Measurements from ENCODE around the gene PTGFRN. TPM values are rescaled to one million over a fixed set of nuclear protein-coding genes. Genes with fewer than 3 reads are reported as not detected.

PTGFRN gene
- total RNA-seq, 2 experiments from 2014 or later = not detected

- H3K4me2 ChIP-seq (ENCODE audit: low read length) = no peak overlapping the region
- no peak for DNase-seq (ENCODE audit: low spot score)
- H2AFZ ChIP-seq (ENCODE audit: low read length) = no peak overlapping the region
- H3K4me3 ChIP-seq (ENCODE audit: low read depth, low read length, poor library complexity, severe bottlenecking) = no peak overlapping the region
- intact Hi-C loops (cut with micrococcal nuclease; ENCODE audit: unreplicated experiment) = no loop called here
- H3K36me3 ChIP-seq (ENCODE audit: insufficient read depth, low read length) = no peaks in the 10 kb centered on the region
- TF ChIP-seq, protein P1, sequence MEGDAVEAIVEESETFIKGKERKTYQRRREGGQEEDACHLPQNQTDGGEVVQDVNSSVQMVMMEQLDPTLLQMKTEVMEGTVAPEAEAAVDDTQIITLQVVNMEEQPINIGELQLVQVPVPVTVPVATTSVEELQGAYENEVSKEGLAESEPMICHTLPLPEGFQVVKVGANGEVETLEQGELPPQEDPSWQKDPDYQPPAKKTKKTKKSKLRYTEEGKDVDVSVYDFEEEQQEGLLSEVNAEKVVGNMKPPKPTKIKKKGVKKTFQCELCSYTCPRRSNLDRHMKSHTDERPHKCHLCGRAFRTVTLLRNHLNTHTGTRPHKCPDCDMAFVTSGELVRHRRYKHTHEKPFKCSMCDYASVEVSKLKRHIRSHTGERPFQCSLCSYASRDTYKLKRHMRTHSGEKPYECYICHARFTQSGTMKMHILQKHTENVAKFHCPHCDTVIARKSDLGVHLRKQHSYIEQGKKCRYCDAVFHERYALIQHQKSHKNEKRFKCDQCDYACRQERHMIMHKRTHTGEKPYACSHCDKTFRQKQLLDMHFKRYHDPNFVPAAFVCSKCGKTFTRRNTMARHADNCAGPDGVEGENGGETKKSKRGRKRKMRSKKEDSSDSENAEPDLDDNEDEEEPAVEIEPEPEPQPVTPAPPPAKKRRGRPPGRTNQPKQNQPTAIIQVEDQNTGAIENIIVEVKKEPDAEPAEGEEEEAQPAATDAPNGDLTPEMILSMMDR (conservative IDR thresholded peaks at IDR 0.05; ENCODE audit: low read length) = no peak
- no peak for TF ChIP-seq EZH2phosphoT487 (IDR thresholded peaks at IDR 0.05; ENCODE audit: borderline replicate concordance, low read depth, low read length)
- H3K79me2 ChIP-seq (ENCODE audit: insufficient read depth, low read depth, low read length) = no peaks in the 10 kb centered on the region
- ChIA-PET CTCF (ENCODE audit: unreplicated experiment) (no interaction called here), POLR2A (interaction anchor here (0.6 kb wide), 1 partner anchor 21 kb away, joined by 3 read pairs; no protein-coding TSS in a partner anchor)
- BruUV-seq (replicated peaks) = no TSS peak
- no peak overlapping the region for H3K27ac ChIP-seq (ENCODE audit: low read depth, low read length, poor library complexity, severe bottlenecking)
- H3K4me1 ChIP-seq (ENCODE audit: insufficient read depth, low read length, poor library complexity, severe bottlenecking) = no peaks in the 10 kb centered on the region
- no peaks in the 10 kb centered on the region for H4K20me1 ChIP-seq (ENCODE audit: insufficient read depth, low read length)
- H3K9me3 ChIP-seq (ENCODE audit: low read length) = no peaks in the 10 kb centered on the region
- H3K9me2 ChIP-seq (ENCODE audit: insufficient read depth, low read length) = no peaks in the 10 kb centered on the region
These were observed 30.8 kb upstream of the PTGFRN start for GRCh38 chr1:116878804-116879477.

DNA sequence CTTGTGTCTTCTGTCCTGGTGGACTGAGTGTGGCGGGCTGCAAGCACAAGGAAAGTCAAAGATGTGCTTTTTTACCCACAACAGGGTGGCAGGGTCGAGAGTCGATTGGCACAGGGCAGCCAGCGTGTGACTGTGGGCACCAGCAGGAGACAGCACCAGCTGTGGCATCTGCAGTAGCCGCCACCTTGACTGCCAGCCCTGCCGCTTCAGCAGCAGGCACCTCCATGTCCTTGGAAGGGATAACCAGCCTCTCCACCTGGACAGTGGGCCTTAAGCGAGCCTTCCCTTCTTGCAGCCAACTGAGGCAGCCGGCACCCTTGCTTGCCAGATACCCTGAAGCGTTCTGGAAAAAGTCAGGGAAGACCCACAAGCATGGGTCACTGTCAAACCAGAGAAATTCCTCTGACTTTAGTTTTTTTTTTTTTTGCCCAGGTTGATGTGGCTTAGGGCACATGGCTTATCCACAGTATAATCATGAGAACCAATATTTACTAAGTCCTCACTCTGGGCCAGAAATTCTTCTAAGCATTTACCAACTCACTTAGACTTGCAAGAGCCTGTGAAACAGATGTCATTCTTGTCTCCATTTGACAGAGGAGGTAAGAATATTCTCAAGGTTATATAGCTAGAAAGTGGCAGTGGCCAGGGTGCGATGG lies 30.1 kb upstream of the PTGFRN start:
- TF ChIP-seq, protein P1 (conservative IDR thresholded peaks at IDR 0.05; ENCODE audit: low read length) = no peak
- TF ChIP-seq EZH2phosphoT487 (IDR thresholded peaks at IDR 0.05; ENCODE audit: borderline replicate concordance, low read depth, low read length) = no peak
- no peak for DNase-seq (ENCODE audit: low spot score)
- no TSS peak for BruUV-seq (replicated peaks)
- ChIA-PET CTCF (ENCODE audit: unreplicated experiment) (no interaction called here), POLR2A (interaction anchor here (0.6 kb wide), 1 partner anchor 20 kb away, joined by 3 read pairs; no protein-coding TSS in a partner anchor)
- intact Hi-C loops (cut with micrococcal nuclease; ENCODE audit: unreplicated experiment) = no loop called here
- Histone ChIP-seq H3K36me3 (ENCODE audit: insufficient read depth, low read length) (no peaks in the 10 kb centered on the region), H3K79me2 (ENCODE audit: insufficient read depth, low read depth, low read length) (no peaks in the 10 kb centered on the region), H2AFZ (ENCODE audit: low read length) (no peak overlapping the region), H3K9me3 (ENCODE audit: low read length) (no peaks in the 10 kb centered on the region), H3K27ac (ENCODE audit: low read depth, low read length, poor library complexity, severe bottlenecking) (no peak overlapping the region), H3K4me2 (ENCODE audit: low read length) (no peak overlapping the region), H3K4me3 (ENCODE audit: low read depth, low read length, poor library complexity, severe bottlenecking) (no peak overlapping the region), H3K4me1 (ENCODE audit: insufficient read depth, low read length, poor library complexity, severe bottlenecking) (no peaks in the 10 kb centered on the region), H3K9me2 (ENCODE audit: insufficient read depth, low read length) (no peaks in the 10 kb centered on the region), H4K20me1 (ENCODE audit: insufficient read depth, low read length) (no peaks in the 10 kb centered on the region)

- no TSS peak for BruUV-seq (replicated peaks)
These were observed 28.8 kb upstream of the PTGFRN start for GRCh38 chr1:116880917-116881316.

More at GRCh38 chr1:116880917-116881316, 28.8 kb upstream of the PTGFRN start:
- no peaks in the 10 kb centered on the region for H3K4me1 ChIP-seq (ENCODE audit: insufficient read depth, low read length, poor library complexity, severe bottlenecking)
- H3K9me3 ChIP-seq (ENCODE audit: low read length) = no peaks in the 10 kb centered on the region
- H2AFZ ChIP-seq (ENCODE audit: low read length) = no peak overlapping the region
- no peaks in the 10 kb centered on the region for H3K36me3 ChIP-seq (ENCODE audit: insufficient read depth, low read length)
- H4K20me1 ChIP-seq (ENCODE audit: insufficient read depth, low read length) = no peaks in the 10 kb centered on the region
- no peak for TF ChIP-seq EZH2phosphoT487 (IDR thresholded peaks at IDR 0.05; ENCODE audit: borderline replicate concordance, low read depth, low read length)
- TF ChIP-seq, protein P1 (conservative IDR thresholded peaks at IDR 0.05; ENCODE audit: low read length) = no peak
- H3K4me3 ChIP-seq (ENCODE audit: low read depth, low read length, poor library complexity, severe bottlenecking) = no peak overlapping the region
- no peaks in the 10 kb centered on the region for H3K79me2 ChIP-seq (ENCODE audit: insufficient read depth, low read depth, low read length)
- H3K9me2 ChIP-seq (ENCODE audit: insufficient read depth, low read length) = no peaks in the 10 kb centered on the region
- DNase-seq (ENCODE audit: low spot score) = no peak
- intact Hi-C loops (cut with micrococcal nuclease; ENCODE audit: unreplicated experiment) = no loop called here
- no peak overlapping the region for H3K4me2 ChIP-seq (ENCODE audit: low read length)
- ChIA-PET CTCF (ENCODE audit: unreplicated experiment) (no interaction called here), POLR2A (interaction anchor here (0.7 kb wide), 1 partner anchor 14 kb away, joined by 3 read pairs; no protein-coding TSS in a partner anchor)
- H3K27ac ChIP-seq (ENCODE audit: low read depth, low read length, poor library complexity, severe bottlenecking) = no peak overlapping the region
